Endothelial cell (in vitro differentiated cells): ENCODE measurements around the gene BSN. TPM values are rescaled to one million over a fixed set of nuclear protein-coding genes. Genes with fewer than 3 reads are reported as not detected.

ENCODE experiments used
- DNase-seq: peaks from one replicate; pipeline ENCODE4 v3.0.0; 2021; ENCODE audit warnings: low spot score
- H3K27ac Mint-ChIP-seq: one replicate; pipeline ENCODE4 v1.8.0; 2021; ENCODE audit warnings: mixed read lengths, inconsistent platforms; ENCODE audit not compliant: unreplicated experiment
- H3K27me3 Mint-ChIP-seq: one replicate; pipeline ENCODE4 v1.8.0; 2021; ENCODE audit warnings: mild to moderate bottlenecking, moderate library complexity, mixed read lengths, inconsistent platforms; ENCODE audit not compliant: unreplicated experiment
- H3K36me3 Mint-ChIP-seq: one replicate; pipeline ENCODE4 v1.8.0; 2021; ENCODE audit warnings: mild to moderate bottlenecking, low read depth, mixed read lengths, inconsistent platforms; ENCODE audit not compliant: unreplicated experiment
- H3K4me1 Mint-ChIP-seq: one replicate; pipeline ENCODE4 v1.8.0; 2021; ENCODE audit warnings: mild to moderate bottlenecking, mixed read lengths, inconsistent platforms; ENCODE audit not compliant: unreplicated experiment
- H3K4me3 Mint-ChIP-seq: one replicate; pipeline ENCODE4 v1.8.0; 2021; ENCODE audit warnings: mild to moderate bottlenecking, mixed read lengths, inconsistent platforms; ENCODE audit not compliant: unreplicated experiment
- H3K9me3 Mint-ChIP-seq: one replicate; pipeline ENCODE4 v1.8.0; 2021; ENCODE audit warnings: mixed read lengths, inconsistent platforms; ENCODE audit not compliant: unreplicated experiment
- CTCF ChIP-seq: fragments of 200-600 bp; sonication (generic); IDR thresholded peaks from one replicate; pipeline ENCODE4 v1.5.0; 2021; ENCODE audit warnings: antibody characterized with exemption; ENCODE audit not compliant: unreplicated experiment
- total RNA-seq: library from RNA; stranded (reverse); fragmentation: NEBNext Ultra II Directional; extraction: Animal tissue kit (Norgen Biotek cat#: 25700); gene quantifications from one replicate; pipeline ENCODE4 v1.2.1, GENCODE V29; 2021; ENCODE audit not compliant: unreplicated experiment

The BSN gene
- total RNA-seq, 1 donor from 2014 or later: 2.4 TPM

GRCh38 chr3:49662021-49662420, 107.7 kb downstream of the BSN start:
- Mint-ChIP-seq H3K36me3 (peaks cover 3% of the 10 kb centered on the region), H3K27me3 (peaks cover 8% of the 10 kb centered on the region), H3K4me3 (no peak overlapping the region), H3K9me3 (no peaks in the 10 kb centered on the region), H3K4me1 (peaks cover 8% of the 10 kb centered on the region), H3K27ac (no peak overlapping the region)
- TF ChIP-seq CTCF: no peak
- DNase-seq: no peak

GRCh38 chr3:49662720-49663413, 108.6 kb downstream of the BSN start:
- peaks cover 8% of the 10 kb centered on the region for H3K4me1 Mint-ChIP-seq
- no peak overlapping the region for H3K4me3 Mint-ChIP-seq
- H3K27me3 Mint-ChIP-seq: peaks cover 8% of the 10 kb centered on the region
- DNase-seq: no peak
- peaks cover 3% of the 10 kb centered on the region for H3K36me3 Mint-ChIP-seq
- no peaks in the 10 kb centered on the region for H3K9me3 Mint-ChIP-seq
- H3K27ac Mint-ChIP-seq: no peak overlapping the region
- no peak for TF ChIP-seq CTCF

GRCh38 chr3:49663831-49664230, 109.6 kb downstream of the BSN start:
- Mint-ChIP-seq H3K4me1 (peaks cover 8% of the 10 kb centered on the region), H3K36me3 (peaks cover 3% of the 10 kb centered on the region), H3K9me3 (no peaks in the 10 kb centered on the region), H3K27ac (no peak overlapping the region), H3K27me3 (peaks cover 10% of the 10 kb centered on the region), H3K4me3 (no peak overlapping the region)
- DNase-seq: no peak
- no peak for TF ChIP-seq CTCF

GRCh38 chr3:49664300-49664699, 110.0 kb downstream of the BSN start:
- no peak overlapping the region for H3K27ac Mint-ChIP-seq
- H3K4me1 Mint-ChIP-seq: peaks cover 8% of the 10 kb centered on the region
- no peaks in the 10 kb centered on the region for H3K9me3 Mint-ChIP-seq
- DNase-seq: no peak
- H3K4me3 Mint-ChIP-seq: no peak overlapping the region
- peaks cover 9% of the 10 kb centered on the region for H3K27me3 Mint-ChIP-seq
- peaks cover 3% of the 10 kb centered on the region for H3K36me3 Mint-ChIP-seq
- TF ChIP-seq CTCF: no peak

GRCh38 chr3:49665822-49666519, 111.7 kb downstream of the BSN start:
- no peaks in the 10 kb centered on the region for H3K9me3 Mint-ChIP-seq
- H3K36me3 Mint-ChIP-seq: peaks cover 3% of the 10 kb centered on the region
- no peak for DNase-seq
- TF ChIP-seq CTCF: no peak
- peaks cover 9% of the 10 kb centered on the region for H3K27me3 Mint-ChIP-seq
- H3K27ac Mint-ChIP-seq: no peak overlapping the region
- H3K4me3 Mint-ChIP-seq: no peak overlapping the region
- peaks cover 8% of the 10 kb centered on the region for H3K4me1 Mint-ChIP-seq
